GM19438 (cell line): Measurements from ENCODE around the gene COL11A2.

Experiments
- ATAC-seq: cut with Tn5 transposase; IDR thresholded peaks from one replicate; pipeline ENCODE4 v1.9.1; 2021; ENCODE audit warnings: low read depth; ENCODE audit not compliant: unreplicated experiment

Gene COL11A2

DNA sequence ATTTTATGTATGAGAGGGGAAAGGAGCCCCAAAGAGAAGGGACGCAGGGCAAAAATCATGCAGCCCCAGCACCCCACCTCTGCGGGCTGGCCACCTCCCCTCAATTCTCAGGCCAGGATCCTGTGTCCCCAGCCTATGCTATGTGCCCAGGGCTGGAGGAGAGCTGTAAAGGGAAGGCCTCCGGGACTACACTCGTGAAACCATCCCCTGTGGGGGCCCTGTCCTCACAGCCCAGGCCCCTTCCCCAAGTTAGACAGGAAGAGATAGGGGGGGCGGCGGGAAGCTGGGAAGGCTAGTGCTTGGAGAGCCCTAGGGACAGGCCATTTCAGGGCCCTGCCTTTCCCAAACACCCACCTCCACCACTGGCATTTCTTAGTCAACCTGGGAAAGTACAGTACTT is 1.4 kb upstream of the COL11A2 start:
- ATAC-seq = no peak

DNA sequence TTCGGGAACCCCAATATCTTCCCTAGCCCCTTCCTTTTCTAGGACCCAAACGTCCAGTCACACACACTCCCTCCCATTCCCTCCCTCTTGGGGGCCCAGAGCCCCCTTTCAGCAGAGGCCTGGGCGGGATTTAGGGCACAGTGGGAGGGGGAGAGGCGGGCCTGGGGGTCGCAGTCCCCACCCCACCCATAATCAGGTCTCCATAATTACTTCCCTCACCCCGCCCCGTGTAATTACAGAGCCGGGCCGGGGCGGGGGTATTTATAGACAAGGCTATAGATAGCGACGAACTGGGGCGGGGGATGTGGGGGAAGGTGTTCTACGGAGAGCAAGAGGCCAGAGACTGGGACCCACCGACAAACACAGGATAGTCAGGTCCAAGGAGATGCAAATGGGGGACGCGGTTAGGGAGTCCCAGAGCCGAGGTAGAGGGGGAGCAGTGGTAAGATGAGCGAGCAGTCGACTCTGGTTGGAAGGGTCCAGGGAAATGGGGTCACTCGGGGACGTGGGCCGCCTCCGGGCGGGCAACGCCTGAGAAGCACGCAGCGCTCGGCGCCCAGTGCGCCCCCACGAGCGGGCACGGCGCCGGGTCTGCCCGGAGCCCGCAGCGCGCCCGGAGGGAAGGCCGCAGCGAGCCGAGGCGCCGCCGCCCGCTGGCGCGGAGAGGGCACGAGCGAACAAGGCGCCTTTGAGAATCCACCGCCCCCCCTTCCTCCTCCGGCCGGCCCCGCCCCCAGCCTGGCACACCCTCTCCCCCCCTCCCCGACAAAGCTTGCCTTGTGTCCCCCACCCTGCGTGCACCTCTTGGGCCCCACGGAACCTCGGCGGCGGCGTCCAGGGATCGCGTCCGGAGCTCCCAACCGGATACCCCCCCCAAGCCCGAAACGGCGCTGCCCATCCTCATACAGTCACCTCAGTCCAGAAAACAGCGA is 670 bp upstream of the COL11A2 start:
- no peak for ATAC-seq

DNA sequence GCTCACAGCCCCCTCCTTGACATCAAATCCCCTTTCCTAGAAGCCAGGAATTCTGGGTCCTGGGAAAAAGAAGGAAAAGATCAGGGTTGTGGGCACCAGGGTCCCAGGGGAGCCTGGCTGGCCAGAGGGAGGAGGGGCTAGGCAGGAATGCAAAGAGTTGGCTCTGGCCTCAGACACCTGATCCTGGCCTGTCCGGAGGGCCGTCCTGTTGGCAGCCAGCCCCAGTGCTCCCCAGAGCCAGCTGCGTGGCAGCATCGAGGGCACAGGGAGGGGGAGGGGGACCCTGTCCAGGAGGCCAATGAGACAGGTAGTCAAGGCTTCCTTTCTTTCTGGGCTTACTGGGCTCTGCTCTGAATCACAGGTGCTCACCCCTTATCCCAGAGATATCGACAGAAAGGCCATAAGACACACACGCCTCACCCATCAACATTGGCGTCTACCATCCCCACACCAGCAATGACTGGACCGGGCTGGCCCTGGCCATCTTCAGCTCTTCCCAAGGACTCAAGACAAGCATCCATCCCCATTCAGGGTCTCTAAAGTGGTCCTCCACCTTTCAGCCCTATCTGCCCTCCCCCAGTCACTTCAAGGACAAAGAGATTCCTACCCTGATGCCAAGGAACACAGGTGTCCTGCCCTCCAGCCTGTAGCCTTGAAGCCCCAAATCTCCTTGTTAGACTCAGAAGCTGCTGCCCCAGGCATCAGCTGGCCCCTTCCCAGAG is 723 bp downstream of the COL11A2 start:
- ATAC-seq = no peak

DNA sequence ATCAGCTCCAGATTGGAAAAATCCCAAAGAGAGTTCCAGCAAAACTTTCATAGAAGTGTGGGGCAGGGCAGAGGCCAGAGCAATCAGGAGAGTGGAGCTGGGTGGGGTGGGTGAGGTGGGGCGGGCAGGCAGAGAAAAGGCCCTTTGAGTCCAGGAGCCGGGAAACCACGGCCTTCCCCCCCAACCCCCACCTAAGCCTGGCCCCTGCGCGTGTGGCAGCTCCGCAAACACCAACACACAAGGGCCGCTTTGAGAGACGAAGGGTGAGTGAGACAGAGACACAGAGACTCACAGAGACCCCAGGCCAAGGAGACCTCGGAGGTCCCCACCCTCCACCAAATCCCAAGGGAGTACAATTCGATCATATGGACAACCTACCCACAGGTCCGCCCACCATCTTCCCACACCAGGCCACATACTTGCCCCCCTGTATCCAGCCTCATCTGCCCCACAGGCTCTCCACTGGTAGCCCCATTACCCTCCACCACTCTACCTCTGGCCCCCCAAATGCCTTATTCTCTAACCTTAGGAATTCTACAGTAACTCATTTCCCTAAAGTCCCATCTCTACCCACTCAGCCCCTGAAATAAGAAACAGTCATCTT is 1.7 kb downstream of the COL11A2 start:
- ATAC-seq = no peak

DNA sequence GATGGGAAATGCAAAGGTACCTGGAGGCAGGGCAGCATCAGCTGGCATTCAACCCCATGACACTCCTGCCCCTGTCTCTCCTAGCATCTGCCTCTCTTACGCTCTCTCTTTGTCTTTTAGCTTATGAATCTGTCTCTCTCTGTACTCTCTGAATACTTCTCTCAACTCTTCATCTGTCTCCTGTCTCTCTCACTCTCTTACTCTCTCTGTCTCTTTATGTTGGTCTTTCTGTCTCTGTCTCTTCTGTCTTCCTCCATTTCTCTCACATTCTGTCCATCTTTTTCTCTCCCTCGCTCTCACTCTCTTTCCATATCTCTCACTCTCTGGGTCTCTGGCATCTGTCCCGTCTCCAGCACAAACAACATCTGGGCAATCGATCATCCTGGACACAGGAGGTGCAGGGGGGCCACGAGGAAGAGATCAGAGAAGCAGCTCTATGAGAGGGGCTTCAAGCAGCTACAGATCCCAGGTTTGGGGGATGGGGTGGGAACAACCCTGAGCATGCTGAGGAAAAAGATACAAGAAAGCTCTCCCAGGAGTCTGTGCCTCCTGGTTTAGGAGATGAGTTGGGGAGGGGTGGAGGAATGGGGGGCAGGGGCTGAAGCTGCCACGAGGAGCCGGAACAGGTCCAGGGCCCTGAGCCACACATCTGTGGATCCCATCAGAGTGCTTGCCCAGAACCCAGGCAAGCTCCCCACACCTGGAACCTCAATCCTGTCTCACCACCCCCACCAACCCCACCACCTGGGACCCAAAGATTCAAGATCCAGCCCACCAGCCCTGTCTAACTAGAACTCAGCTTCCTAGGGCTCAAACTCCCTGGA is 2.4 kb downstream of the COL11A2 start:
- no peak for ATAC-seq

DNA sequence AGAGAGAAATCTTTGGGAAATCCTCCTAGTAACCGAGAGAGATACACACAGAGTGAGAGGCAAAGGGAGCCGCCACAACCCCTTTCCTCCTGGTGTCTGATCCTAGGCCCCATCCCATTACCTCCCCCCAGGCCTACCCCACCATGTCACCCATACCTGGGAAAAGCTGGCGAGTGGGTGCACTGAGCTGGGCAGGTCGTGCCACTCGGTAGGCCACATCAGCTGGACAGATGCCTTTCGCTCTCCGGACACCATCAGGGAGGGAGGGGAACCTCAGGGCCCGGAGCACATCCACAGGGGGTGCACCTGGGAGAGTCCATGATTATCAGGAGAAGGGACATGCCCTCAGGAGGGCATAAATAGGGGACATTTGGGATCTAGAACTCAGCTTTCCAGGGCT is 3.1 kb downstream of the COL11A2 start:
- ATAC-seq = no peak

DNA sequence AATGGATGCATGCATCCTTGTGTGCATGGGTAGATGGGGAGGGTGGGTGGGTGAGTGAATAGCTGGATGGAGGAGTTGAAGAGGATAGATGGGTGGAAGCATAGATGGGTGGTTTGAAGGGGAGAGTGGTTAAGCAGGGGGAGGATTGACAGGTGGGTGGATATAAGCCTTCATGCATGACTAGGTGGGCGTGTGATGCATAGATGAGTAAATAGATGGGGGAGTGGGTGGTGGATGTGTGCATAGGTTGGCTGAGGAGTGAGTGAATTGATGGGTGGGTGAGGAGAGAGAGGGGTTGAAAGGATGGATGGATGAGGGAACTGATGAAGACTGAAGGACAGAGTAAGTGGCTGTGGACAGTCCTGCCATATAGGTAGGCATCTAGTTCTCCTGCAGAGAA is 4.5 kb downstream of the COL11A2 start:
- ATAC-seq = no peak

DNA sequence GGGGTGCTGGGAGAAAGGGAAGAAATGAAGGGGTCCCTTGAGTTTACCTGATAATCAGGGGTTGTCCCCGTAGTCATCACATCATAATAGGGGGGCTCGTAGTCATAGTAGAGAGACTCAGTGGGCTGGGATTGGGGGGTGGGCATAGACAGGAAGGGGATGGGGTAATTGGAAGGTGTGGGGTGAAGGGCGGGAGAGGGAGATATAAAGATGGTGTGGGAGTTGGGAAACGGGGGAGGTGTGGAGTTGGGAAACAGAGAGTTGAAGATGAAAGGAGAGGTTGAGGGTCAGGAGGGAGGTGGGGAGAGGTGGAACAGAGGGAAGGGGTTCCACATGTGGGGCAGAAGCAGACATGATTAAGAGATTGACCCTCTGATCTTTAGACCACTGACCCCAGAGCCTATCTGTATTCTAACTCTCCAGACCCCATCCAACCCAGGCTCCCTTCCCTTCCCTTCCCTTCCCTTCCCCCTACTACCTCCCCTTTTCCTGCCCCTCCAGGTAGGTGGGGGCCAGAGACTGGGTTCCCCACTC is 6.5 kb downstream of the COL11A2 start:
- no peak for ATAC-seq

DNA sequence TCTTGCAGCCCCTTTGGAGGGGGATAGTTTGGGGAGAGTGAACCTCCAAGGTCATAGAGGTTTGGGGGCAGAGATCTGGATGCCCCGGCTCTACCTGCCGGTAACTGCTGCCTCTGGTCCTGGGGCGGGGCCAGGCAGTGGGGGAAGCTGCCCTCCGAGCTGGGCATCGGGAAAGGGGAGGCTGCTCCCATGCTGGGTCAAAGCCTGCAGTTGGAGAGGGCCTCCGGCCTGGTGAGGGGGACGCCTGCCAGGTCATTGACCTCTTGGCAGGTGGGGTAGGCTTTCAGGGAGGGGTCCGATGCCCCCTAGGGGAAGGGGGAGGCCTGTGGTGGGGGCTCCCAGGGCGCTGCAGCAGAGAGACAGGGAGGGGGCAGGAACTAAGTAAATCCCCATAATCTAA is 7.1 kb downstream of the COL11A2 start:
- ATAC-seq = no peak

DNA sequence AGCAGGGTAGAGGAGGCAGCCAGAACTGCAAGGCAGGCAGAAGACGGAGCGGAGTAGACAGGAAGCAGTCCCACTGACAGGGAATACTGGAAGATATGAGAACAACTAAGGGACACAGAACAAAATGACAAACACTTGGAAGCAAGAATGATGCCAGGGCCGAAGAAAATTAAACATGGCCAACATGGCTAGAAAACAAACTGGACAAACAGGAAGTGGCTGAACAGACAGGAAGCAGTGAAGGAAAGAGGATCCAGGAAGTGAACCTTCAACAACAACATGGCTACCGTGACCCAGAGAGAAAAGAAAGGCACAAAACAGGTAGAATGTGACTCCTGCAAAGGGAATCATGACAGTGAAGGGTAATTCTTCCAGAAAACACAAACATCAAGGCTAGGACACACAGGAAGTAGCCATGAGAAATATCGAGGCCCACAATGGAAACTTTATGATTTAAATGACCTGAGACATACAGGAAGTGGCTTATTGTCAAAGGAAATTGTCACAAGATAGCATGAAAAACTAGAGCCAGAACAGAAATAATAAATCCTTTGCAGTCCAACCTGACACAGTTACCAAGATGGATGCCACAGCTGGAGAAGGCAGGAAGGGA is 9.1 kb downstream of the COL11A2 start:
- no peak for ATAC-seq

DNA sequence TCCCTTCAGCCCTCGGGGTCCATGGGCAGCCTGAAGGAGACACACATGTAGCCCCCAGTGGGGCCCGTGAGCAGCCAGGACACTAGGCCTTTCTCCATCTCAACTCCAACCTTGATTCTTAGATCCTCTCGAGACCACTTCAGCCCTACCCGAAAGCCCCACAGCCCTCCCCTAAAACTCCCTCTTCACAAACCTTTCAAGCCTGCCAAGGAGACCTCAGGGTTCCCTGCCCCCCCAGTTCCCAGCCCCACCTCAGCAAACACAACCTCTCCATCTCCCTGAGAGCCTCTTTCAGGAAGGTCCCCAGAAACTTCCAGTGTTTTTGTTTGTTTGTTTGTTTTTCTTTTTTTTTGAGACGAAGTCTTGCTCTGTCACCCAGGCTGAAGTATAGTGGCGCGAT is 11.1 kb downstream of the COL11A2 start:
- ATAC-seq = no peak

DNA sequence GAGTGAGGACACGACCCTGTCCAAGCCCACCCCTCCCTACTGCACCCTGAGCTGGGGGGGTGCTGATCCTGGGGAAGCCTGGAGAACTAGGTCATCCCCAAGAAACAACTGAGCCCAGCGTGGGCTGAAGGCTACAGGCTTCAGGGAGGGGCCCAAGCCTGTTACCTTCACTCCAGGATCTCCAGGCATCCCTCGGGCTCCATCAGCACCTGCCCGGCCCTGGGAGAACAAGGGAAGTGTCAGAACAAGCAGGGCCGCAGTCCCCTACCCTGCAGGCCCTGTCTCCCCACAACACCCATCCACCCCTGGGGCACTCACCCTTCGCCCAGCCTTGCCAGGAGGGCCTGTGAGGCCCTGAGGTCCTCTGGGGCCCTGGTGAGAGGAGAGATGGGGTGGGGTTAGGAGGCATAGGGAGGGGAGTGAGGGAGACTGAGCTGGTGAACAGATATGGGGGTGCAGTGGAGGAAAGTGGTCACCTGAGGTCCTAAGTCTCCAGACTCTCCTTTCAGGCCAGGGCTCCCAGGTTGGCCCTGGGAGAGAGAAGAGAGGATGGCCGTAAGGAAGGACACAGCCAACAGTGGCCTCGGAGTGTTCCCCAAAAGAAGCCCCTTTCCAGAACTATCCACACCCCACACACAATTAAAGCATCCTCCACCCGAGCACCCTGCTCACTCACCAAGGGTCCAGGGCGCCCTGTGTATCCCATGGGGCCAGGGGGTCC is 13.4 kb downstream of the COL11A2 start:
- no peak for ATAC-seq

DNA sequence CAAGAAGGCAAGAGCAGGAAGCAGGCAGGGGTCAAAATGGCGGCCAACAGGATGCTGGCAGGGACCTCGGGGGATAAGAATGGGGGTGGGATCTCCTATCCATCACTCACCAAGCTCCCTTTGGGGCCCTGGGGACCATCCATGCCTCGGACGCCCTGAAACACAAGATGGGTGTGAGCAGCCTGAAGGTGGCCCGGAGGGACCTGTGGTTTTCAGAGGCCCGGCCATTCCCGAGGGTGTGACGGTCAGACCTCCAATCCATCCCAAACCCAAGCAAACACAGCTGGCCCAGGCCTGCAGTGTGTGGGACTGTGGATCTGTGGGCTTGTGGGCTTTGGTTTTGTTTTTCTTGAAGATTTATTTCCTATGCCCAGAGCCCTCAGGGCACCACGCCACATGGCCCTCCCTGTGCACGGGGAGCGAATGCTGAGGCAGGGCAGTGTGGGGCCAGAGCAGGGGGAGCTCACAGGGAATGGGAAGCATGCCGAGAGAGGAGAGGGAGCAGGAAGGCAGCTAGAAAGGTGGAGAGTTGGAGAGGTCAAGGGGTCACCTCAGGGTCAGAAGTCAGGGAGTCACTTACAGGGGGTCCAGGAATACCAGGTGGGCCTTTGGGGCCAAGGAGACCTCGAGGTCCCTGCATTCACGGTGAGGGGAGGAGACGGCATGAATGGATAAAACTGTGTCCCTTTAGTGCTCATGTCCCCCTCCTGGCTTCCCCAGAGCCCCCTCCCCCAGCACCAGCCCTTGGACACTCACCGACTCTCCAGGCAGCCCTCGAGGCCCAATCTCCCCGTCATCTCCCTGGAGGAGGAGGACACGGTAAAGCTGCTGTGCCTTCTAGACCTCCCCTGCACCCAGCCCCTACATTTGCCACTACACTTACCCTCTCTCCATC is 14.5 kb downstream of the COL11A2 start:
- ATAC-seq = no peak

DNA sequence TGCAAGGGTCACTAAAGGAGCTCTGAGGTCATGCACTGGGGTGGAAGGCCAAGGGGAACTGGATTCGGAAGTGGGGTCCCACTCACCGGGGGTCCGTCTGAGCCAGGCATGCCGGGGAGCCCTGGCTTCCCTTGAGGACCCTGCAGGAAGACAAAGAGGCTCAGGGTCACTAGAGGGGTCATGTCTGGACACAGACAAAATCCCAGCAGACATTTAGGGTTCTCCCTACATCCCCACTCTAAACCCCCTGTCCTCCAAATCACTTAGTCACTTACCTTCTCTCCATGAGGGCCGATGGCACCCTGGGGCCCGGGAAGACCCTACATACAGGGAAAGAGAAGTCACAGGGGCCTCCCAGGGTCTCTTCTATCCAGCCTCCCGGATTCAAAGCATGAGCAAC is 15.4 kb downstream of the COL11A2 start:
- no peak for ATAC-seq

DNA sequence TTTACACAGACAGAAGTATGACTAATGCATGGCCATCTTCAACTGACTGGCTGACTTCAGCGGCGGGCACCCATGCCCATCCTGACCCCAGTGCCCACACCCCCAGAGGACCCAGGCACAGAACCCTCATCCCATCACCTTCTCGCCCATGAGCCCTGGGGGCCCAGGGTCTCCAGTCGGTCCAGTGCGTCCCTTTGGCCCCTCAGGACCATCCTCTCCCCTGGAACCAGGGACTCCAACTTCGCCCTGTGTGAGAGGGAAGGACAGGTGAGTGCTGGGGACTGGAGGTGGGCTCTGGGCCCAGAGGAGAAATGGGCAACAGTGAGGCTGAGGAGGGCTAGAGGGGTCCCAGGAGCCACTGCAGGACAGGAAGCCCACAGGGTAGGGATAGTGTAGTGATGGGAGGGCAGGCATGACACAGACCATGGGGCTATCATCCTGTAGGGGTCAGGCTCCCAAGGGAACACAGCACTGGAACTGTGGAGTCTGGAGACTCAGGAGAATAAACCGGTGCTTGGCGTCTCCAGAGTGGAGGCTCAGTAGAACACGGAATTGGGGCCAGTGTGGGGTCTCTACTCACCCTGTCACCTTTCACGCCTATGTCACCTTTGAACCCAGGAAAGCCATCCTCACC is 16.7 kb downstream of the COL11A2 start:
- ATAC-seq = no peak

DNA sequence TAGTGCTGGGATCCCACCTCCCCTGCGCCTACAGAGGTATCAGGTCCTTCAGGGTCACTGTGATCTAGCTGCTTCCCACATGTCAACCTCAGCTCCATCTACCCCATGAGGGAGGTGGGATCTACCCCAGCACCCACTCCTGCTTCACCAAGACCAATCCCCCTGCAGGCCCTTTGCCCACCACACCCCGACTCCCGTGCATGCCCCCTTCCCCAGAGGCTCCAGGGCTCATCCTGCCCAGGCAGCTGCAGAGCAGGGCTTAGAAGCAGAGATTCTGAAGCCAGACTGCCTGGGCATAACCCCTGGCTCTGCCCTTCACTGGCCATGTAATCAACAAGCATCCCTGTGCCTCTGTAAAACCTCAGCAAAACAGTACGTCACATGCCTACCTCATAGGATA is 17.5 kb downstream of the COL11A2 start:
- no peak for ATAC-seq

DNA sequence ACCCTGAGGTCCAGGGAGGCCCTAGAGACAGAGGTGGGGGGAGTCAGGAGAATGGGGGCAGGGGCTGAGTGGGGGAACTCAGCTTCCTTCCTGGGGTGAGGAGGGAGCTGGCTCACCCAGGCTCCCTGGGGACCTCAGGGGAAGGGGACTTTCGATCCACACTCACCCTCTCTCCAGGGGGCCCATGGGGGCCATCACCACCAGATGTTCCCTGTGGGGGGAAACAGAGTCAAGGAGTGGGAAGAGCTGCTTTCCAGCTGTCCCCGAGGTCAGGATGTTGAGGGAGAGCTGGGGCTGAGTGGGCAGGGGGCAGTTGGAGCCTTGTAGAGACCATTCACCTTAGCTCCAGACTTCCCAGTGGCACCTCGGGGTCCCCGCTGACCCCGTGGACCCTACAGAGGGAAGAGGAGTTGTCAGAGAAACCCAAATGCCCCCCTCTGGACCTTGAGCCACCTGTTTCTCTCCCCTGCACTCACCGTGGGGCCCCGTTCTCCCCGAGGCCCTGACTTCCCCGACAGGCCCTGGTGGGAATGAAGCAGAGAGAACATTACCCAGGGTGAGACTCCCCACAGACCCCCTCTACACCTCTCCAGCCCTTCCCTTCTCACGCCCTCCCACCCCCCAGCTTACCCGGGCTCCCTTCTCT is 18.6 kb downstream of the COL11A2 start:
- ATAC-seq = no peak
